ENCODE data around the gene PPARD. TPM values are rescaled to one million over a fixed set of nuclear protein-coding genes. Genes with fewer than 3 reads are reported as not detected.

PPARD gene
- total RNA-seq, 4 donors from 2014 or later: 24.8 to 67.9 (median 45.4) TPM

GRCh38 chr6:35343092-35343834 lies 905 bp downstream of the PPARD start:
- H3K27me3 ChIP-seq: no peaks in the 10 kb centered on the region
- TF ChIP-seq POLR2A (IDR thresholded peaks at IDR 0.05): peak in 1 of 2 donors; percentile 11
- TF ChIP-seq, protein P1, sequence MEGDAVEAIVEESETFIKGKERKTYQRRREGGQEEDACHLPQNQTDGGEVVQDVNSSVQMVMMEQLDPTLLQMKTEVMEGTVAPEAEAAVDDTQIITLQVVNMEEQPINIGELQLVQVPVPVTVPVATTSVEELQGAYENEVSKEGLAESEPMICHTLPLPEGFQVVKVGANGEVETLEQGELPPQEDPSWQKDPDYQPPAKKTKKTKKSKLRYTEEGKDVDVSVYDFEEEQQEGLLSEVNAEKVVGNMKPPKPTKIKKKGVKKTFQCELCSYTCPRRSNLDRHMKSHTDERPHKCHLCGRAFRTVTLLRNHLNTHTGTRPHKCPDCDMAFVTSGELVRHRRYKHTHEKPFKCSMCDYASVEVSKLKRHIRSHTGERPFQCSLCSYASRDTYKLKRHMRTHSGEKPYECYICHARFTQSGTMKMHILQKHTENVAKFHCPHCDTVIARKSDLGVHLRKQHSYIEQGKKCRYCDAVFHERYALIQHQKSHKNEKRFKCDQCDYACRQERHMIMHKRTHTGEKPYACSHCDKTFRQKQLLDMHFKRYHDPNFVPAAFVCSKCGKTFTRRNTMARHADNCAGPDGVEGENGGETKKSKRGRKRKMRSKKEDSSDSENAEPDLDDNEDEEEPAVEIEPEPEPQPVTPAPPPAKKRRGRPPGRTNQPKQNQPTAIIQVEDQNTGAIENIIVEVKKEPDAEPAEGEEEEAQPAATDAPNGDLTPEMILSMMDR (IDR thresholded peaks at IDR 0.05): no peak
- H3K4me3 ChIP-seq: peak overlapping the region; percentile 79 to 95 (median 86)
- H3K4me1 ChIP-seq: peaks cover 0 to 24% (median 4%) of the 10 kb centered on the region in 4 donors
- peaks cover 0 to 22% (median 0%) of the 10 kb centered on the region in 3 donors for H3K36me3 ChIP-seq
- DNase-seq: peak; percentile 43 to 61 (median 46)
- H3K9me3 ChIP-seq: no peaks in the 10 kb centered on the region
- peak overlapping the region; percentile 89 to 95 (median 92) for H3K27ac ChIP-seq

- Histone ChIP-seq H3K27me3 (no peaks in the 10 kb centered on the region), H3K27ac (peak overlapping the region in 3 of 4 donors; percentile 90 to 95 (median 95)), H3K4me3 (peak overlapping the region; percentile 79 to 95 (median 86)), H3K36me3 (peaks cover 0 to 30% (median 0%) of the 10 kb centered on the region in 3 donors), H3K4me1 (peaks cover 0 to 24% (median 6%) of the 10 kb centered on the region in 4 donors), H3K9me3 (no peaks in the 10 kb centered on the region)
- DNase-seq: no peak
- TF ChIP-seq, protein P1 (IDR thresholded peaks at IDR 0.05): no peak
- no peak for TF ChIP-seq POLR2A (IDR thresholded peaks at IDR 0.05)
Measured at GRCh38 chr6:35343835-35344550, 1.6 kb downstream of the PPARD start.

DNA sequence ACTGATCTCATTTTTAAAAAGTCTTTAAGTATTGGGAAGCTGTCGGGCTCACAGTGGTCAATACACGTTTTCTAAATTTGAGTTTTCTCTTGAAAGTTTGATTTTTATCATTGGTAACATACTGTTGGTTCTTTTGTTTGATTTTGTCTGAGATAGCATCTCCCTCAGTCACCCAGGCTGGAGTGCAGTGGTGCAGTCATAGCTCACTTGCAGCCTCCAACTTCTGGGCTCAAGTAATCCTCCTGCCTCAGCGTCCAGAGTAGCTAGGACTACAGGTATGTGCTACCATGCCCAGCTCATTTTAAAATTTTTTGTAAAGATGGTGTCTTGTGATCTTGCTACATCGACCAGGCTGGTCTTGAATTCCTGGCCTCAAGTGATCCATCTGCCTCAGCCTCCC lies 9.1 kb downstream of the PPARD start:
- Histone ChIP-seq H3K9me3 (no peaks in the 10 kb centered on the region), H3K4me1 (peaks cover 0 to 9% (median 0%) of the 10 kb centered on the region in 4 donors), H3K27me3 (no peaks in the 10 kb centered on the region), H3K27ac (no peak overlapping the region), H3K4me3 (no peak overlapping the region), H3K36me3 (peaks cover 0 to 76% (median 0%) of the 10 kb centered on the region in 3 donors)
- TF ChIP-seq, protein P1 (IDR thresholded peaks at IDR 0.05): no peak
- TF ChIP-seq POLR2A (IDR thresholded peaks at IDR 0.05): no peak
- DNase-seq: peak in 1 of 3 donors; percentile 0

DNA sequence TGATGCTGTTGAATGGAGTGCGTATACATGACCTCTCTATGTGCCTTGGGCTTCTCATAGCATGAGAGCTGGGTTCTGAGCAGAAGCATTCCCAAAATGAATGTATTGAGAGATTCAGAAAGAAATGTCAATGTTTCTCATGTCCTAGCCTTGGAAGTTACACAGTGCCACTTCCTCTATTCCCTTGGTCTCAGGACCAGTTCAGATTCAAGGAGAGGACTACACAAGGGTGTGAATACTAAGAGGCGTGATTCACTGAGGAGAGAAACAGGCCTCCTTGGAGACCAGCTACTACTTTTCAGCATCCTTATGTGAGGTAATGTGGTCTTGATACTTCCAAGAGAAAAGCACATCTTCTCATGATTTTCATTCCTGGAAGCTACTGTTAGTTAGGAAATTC lies 10.4 kb downstream of the PPARD start:
- Histone ChIP-seq H3K36me3 (peaks cover 0 to 75% (median 0%) of the 10 kb centered on the region in 3 donors), H3K9me3 (no peaks in the 10 kb centered on the region), H3K27me3 (no peaks in the 10 kb centered on the region), H3K4me1 (peaks cover 0 to 9% (median 0%) of the 10 kb centered on the region in 4 donors), H3K4me3 (no peak overlapping the region), H3K27ac (no peak overlapping the region)
- TF ChIP-seq POLR2A (IDR thresholded peaks at IDR 0.05): no peak
- TF ChIP-seq, protein P1 (IDR thresholded peaks at IDR 0.05): no peak
- no peak for DNase-seq

DNA sequence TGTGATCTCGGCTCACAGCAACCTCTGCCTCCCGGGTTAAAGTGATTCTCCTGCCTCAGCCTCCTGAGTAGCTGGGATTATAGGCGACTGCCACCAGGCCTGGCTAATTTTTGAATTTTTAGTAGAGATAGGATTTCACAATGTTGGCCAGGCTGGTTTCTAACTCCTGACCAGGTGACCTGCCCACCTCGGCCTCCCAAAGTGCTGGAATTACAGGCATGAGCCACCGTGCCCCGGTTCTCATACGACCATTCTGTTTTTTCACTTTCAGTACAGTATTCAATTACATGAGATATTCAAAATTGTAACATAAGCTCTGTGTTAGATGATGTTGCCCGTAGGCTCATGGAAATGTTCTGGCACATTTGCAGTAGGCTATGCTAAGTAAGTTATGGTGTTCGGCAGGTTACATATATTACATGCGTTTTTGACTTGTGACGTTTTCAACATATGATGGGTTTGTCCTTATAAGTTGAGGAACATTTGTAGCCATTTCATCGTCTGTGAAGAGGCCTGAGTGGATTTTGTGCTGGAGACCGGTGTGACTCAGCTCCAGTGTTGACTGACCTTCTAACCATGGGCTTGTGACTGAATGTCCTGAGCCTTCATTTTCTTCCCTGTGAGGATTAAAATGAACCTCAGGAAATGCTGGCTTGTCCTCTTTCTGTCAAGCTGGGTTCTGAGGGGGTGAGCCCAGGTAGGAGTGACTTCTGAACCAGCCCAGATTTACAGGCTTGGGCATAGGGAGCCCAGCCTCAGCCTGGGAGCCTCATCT lies 12.2 kb downstream of the PPARD start:
- H3K36me3 ChIP-seq: peaks cover 0 to 60% (median 0%) of the 10 kb centered on the region in 3 donors
- peaks cover 0 to 4% (median 0%) of the 10 kb centered on the region in 4 donors for H3K4me1 ChIP-seq
- no peak overlapping the region for H3K27ac ChIP-seq
- TF ChIP-seq, protein P1 (IDR thresholded peaks at IDR 0.05): no peak
- TF ChIP-seq POLR2A (IDR thresholded peaks at IDR 0.05): no peak
- no peaks in the 10 kb centered on the region for H3K9me3 ChIP-seq
- DNase-seq: peak in 1 of 3 donors; percentile 2
- H3K4me3 ChIP-seq: no peak overlapping the region
- H3K27me3 ChIP-seq: no peaks in the 10 kb centered on the region

Measured in Peyer's patch (tissue), 4 donors.